Measurements from ENCODE around the gene PGF. TPM values are rescaled to one million over a fixed set of nuclear protein-coding genes. Genes with fewer than 3 reads are reported as not detected.
A peak's percentile ranks its signal among the peaks of the same experiment; 100 is the strongest.

PGF gene
- polyA plus RNA-seq, 1 donor (not counting 4 experiments of a cell fraction or from before 2014, with no cell fraction given) = 16.5 TPM

- Histone ChIP-seq H3K27ac (ENCODE audit: control insufficient read depth, insufficient read depth, low read length) (peak overlapping the region; percentile 34), H3K4me2 (ENCODE audit: control insufficient read depth, extremely low read depth, insufficient read depth, low read depth, low read length) (peak overlapping the region; percentile 52), H3K9ac (ENCODE audit: control insufficient read depth, extremely low read depth, insufficient read depth, low read length) (no peak overlapping the region), H3K79me2 (ENCODE audit: control insufficient read depth, insufficient read depth, low read length) (peaks cover 9% of the 10 kb centered on the region), H2AFZ (ENCODE audit: control insufficient read depth, low read length) (peak overlapping the region; percentile 41), H3K9me1 (ENCODE audit: control insufficient read depth, extremely low read depth, insufficient read depth, low read length) (no peaks in the 10 kb centered on the region), H3K4me3 (ENCODE audit: control insufficient read depth in 2 of 3, extremely low read depth in 1 of 3, insufficient read depth in 2 of 3, low read depth in 1 of 3, low read length in 3 of 3) (no peak overlapping the region), H4K20me1 (ENCODE audit: control insufficient read depth, extremely low read depth, insufficient read depth, low read length) (peaks cover 2% of the 10 kb centered on the region), H3K36me3 (ENCODE audit: control insufficient read depth in 2 of 2, extremely low read depth in 1 of 2, insufficient read depth in 2 of 2, low read length in 2 of 2) (peaks cover 19 to 42% of the 10 kb centered on the region in 2 experiments), H3K27me3 (ENCODE audit: control insufficient read depth, extremely low read depth, insufficient read depth, low read length) (no peaks in the 10 kb centered on the region), H3K9me3 (ENCODE audit: control insufficient read depth, low read depth, low read length) (no peaks in the 10 kb centered on the region), H3K4me1 (ENCODE audit: control insufficient read depth, extremely low read depth, insufficient read depth, low read length) (peaks cover 40% of the 10 kb centered on the region)
- TF ChIP-seq CTCF (optimal IDR thresholded peaks at IDR 0.05 in 1 of 3, IDR thresholded peaks at IDR 0.05 in 1 of 3, conservative IDR thresholded peaks at IDR 0.05 in 1 of 3; ENCODE audit: extremely low read depth in 1 of 3, insufficient read depth in 2 of 3, low read length in 3 of 3) (no peak), EZH2 (IDR thresholded peaks at IDR 0.05; ENCODE audit: low read length) (no peak)
- FAIRE-seq = peak; percentile 88
- DNase-seq (ENCODE audit: low read depth, low spot score) = no peak
- dilution Hi-C loops (cut with MboI; ENCODE audit: extremely low pct_ligation_motif_present, low sequenced_read_pairs) = no loop called here
Measured at GRCh38 chr14:74948228-74949175, 6.9 kb downstream of the PGF start.

GRCh38 chr14:74947353-74948227 lies 7.8 kb downstream of the PGF start:
- Histone ChIP-seq H2AFZ (ENCODE audit: control insufficient read depth, low read length) (no peak overlapping the region), H3K79me2 (ENCODE audit: control insufficient read depth, insufficient read depth, low read length) (peaks cover 5% of the 10 kb centered on the region), H3K9me1 (ENCODE audit: control insufficient read depth, extremely low read depth, insufficient read depth, low read length) (no peaks in the 10 kb centered on the region), H3K27ac (ENCODE audit: control insufficient read depth, insufficient read depth, low read length) (no peak overlapping the region), H3K4me3 (ENCODE audit: control insufficient read depth in 2 of 3, extremely low read depth in 1 of 3, insufficient read depth in 2 of 3, low read depth in 1 of 3, low read length in 3 of 3) (no peak overlapping the region), H3K4me2 (ENCODE audit: control insufficient read depth, extremely low read depth, insufficient read depth, low read depth, low read length) (peak overlapping the region; percentile 52), H4K20me1 (ENCODE audit: control insufficient read depth, extremely low read depth, insufficient read depth, low read length) (peaks cover 2% of the 10 kb centered on the region), H3K27me3 (ENCODE audit: control insufficient read depth, extremely low read depth, insufficient read depth, low read length) (no peaks in the 10 kb centered on the region), H3K4me1 (ENCODE audit: control insufficient read depth, extremely low read depth, insufficient read depth, low read length) (peaks cover 30% of the 10 kb centered on the region), H3K36me3 (ENCODE audit: control insufficient read depth in 2 of 2, extremely low read depth in 1 of 2, insufficient read depth in 2 of 2, low read length in 2 of 2) (peaks cover 21 to 38% of the 10 kb centered on the region in 2 experiments), H3K9me3 (ENCODE audit: control insufficient read depth, low read depth, low read length) (no peaks in the 10 kb centered on the region), H3K9ac (ENCODE audit: control insufficient read depth, extremely low read depth, insufficient read depth, low read length) (no peak overlapping the region)
- TF ChIP-seq EZH2 (IDR thresholded peaks at IDR 0.05; ENCODE audit: low read length) (no peak), CTCF (optimal IDR thresholded peaks at IDR 0.05 in 1 of 3, IDR thresholded peaks at IDR 0.05 in 1 of 3, conservative IDR thresholded peaks at IDR 0.05 in 1 of 3; ENCODE audit: extremely low read depth in 1 of 3, insufficient read depth in 2 of 3, low read length in 3 of 3) (no peak)
- DNase-seq (ENCODE audit: low read depth, low spot score) = no peak
- dilution Hi-C loops (cut with MboI; ENCODE audit: extremely low pct_ligation_motif_present, low sequenced_read_pairs) = no loop called here
- peak; percentile 23 for FAIRE-seq

Data from keratinocyte (primary cell).